Measurements from ENCODE around the gene SAT2. TPM values are rescaled to one million over a fixed set of nuclear protein-coding genes. Genes with fewer than 3 reads are reported as not detected.
"Not testable (repeated sequence)": the region's sequence is repeated elsewhere in the genome, so short reads cannot be mapped to it uniquely, and the experiment has no call there.

Gene SAT2
- total and polyA plus RNA-seq, 10 of the 15 experiments (the other 5 are each of a cell fraction or from before 2014, with no cell fraction given), result 14.6 to 44.0 (median 27.9) TPM

DNA sequence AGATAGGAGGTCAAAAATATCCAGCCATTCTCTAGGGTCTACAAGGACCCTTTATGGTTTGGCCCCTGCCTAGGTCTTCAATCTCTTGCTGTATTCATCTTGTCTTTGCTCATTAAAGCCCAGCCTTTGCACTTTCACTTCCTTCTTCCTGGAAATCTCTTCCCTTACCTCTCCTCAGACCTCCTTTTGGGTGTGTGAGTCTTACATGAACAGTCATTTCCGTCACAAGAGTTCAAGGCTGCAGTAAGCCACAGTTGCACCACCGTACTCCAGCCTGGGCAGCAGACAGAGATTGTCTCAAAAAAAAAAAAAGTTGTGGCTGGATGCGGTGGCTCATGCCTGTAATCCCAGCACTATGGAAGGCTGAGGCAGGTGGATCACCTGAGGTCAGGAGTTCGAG, 17.2 kb upstream of the SAT2 start:
- SMC1A ChIA-PET (ENCODE audit: uncharacterized antibody, unreplicated experiment), result no interaction called here
- Histone ChIP-seq H3K4me2 (ENCODE audit: control insufficient read depth, insufficient read depth) (no peak overlapping the region), H3K27ac (ENCODE audit: control insufficient read depth, insufficient read depth) (no peak overlapping the region), H4K20me1 (ENCODE audit: control insufficient read depth, insufficient read depth) (no peaks in the 10 kb centered on the region), H2AFZ (ENCODE audit: control insufficient read depth, low read depth, low read length) (no peak overlapping the region), H3K79me2 (ENCODE audit: control insufficient read depth, insufficient read depth, low read length) (no peaks in the 10 kb centered on the region), H3K4me1 (ENCODE audit: control insufficient read depth, insufficient read depth, low read length) (no peaks in the 10 kb centered on the region), H3K4me3 (no peak overlapping the region), H3K36me3 (ENCODE audit: control insufficient read depth in 2 of 2, insufficient read depth in 2 of 2, low read length in 1 of 2) (no peaks in the 10 kb centered on the region), H3K9ac (ENCODE audit: control insufficient read depth, insufficient read depth, low read length) (no peak overlapping the region), H3K9me3 (replicated peaks; ENCODE audit: control insufficient read depth, insufficient read depth, low read length) (no peaks in the 10 kb centered on the region), H3K27me3 (replicated peaks in 1 of 2; ENCODE audit: control insufficient read depth in 2 of 2, insufficient read depth in 2 of 2, low read length in 1 of 2) (no peaks in the 10 kb centered on the region)
- CTCF ChIA-PET, result no interaction called here
- no peak for DNase-seq (ENCODE audit: low read depth, low spot score)
- in situ Hi-C loops (cut with MboI), result no loop called here
- POLR2A ChIA-PET, result no interaction called here
- no peak for TF ChIP-seq NR2F1 (conservative IDR thresholded peaks at IDR 0.05)
- peak; percentile 51; the same call in 1 of the 2 replicates for TF ChIP-seq SPI1 (IDR thresholded peaks at IDR 0.05; ENCODE audit: borderline replicate concordance, insufficient read depth, low read depth, low read length)
- no peak for TF ChIP-seq KAT2A (conservative IDR thresholded peaks at IDR 0.05; ENCODE audit: control insufficient read depth, low read depth, low read length)
- RAD21 ChIA-PET (ENCODE audit: unreplicated experiment), result no interaction called here
- FAIRE-seq, result no peak
- intact Hi-C loops (cut with micrococcal nuclease; ENCODE audit: unreplicated experiment), result no loop called here
- WGBS (ENCODE audit: insufficient coverage, insufficient replicate concordance, low lambda C conversion rate, missing lambda C conversion rate), result 17% methylated on average over 4 of the region's 4 CpGs
- no peak for ATAC-seq
- no TSS peak for BruUV-seq (replicated peaks)

DNA sequence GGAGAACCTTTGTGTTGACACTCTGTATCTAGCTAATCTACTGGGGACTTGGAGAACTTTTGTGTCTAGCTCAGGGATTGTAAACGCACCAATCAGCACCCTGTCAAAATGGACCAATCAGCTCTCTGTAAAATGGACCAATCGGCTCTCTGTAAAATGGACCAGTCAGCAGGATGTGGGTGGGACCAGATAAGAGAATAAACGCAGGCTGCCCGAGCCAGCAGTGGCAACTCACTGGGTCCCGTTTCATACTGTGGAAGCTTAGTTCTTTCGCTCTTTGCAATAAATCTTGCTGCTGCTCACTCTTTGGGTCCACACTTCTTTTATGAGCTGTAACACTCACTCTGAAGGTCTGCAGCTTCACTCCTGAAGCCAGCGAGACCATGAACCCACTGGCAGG, 14.0 kb upstream of the SAT2 start:
- H3K4me3 ChIP-seq; in situ Hi-C loops (cut with MboI); H3K27ac ChIP-seq (ENCODE audit: control insufficient read depth, insufficient read depth); BruUV-seq (replicated peaks); H3K36me3 ChIP-seq (ENCODE audit: control insufficient read depth in 2 of 2, insufficient read depth in 2 of 2, low read length in 1 of 2); DNase-seq (ENCODE audit: low read depth, low spot score); H4K20me1 ChIP-seq (ENCODE audit: control insufficient read depth, insufficient read depth); FAIRE-seq; H3K27me3 ChIP-seq (replicated peaks in 1 of 2; ENCODE audit: control insufficient read depth in 2 of 2, insufficient read depth in 2 of 2, low read length in 1 of 2); H2AFZ ChIP-seq (ENCODE audit: control insufficient read depth, low read depth, low read length); POLR2A ChIA-PET; intact Hi-C loops (cut with micrococcal nuclease; ENCODE audit: unreplicated experiment); H3K4me1 ChIP-seq (ENCODE audit: control insufficient read depth, insufficient read depth, low read length); RAD21 ChIA-PET (ENCODE audit: unreplicated experiment); H3K9ac ChIP-seq (ENCODE audit: control insufficient read depth, insufficient read depth, low read length); H3K79me2 ChIP-seq (ENCODE audit: control insufficient read depth, insufficient read depth, low read length); ATAC-seq; H3K4me2 ChIP-seq (ENCODE audit: control insufficient read depth, insufficient read depth); H3K9me3 ChIP-seq (replicated peaks; ENCODE audit: control insufficient read depth, insufficient read depth, low read length): not testable (repeated sequence)
- 0 out of 2 replicates have a peak, but pooled peaks have one; percentile 5 for TF ChIP-seq NFYB (IDR thresholded peaks at IDR 0.05; ENCODE audit: insufficient read depth, low read depth, low read length)
- WGBS (ENCODE audit: insufficient coverage, insufficient replicate concordance, low lambda C conversion rate, missing lambda C conversion rate), result 39% methylated on average over 7 of the region's 7 CpGs
- ChIA-PET CTCF (interaction anchor here (2.0 kb wide), 2 partner anchors 9 to 46 kb away, joined by 6 to 8 read pairs; partner anchors contain the start of gene TP53), SMC1A (ENCODE audit: uncharacterized antibody, unreplicated experiment) (interaction anchor here (1.4 kb wide), 1 partner anchor 46 kb away, joined by 4 read pairs; the partner anchor contains the start of gene WRAP53)

Measured in GM12878 (cell line).